Sigmoid colon (tissue), 4 donors: Measurements from ENCODE around the gene SPTBN4.

ENCODE experiments used
- POLR2A ChIP-seq, 2 donors: fragments of 450-650 bp; IDR thresholded peaks; one replicate each; pipeline ENCODE4 v1.6.1; 2016; ENCODE audit warnings: antibody characterized with exemption in 2 of 2, mild to moderate bottlenecking in 2 of 2, moderate library complexity in 2 of 2
- POLR2AphosphoS5 ChIP-seq, 4 donors: sonication (generic); formaldehyde crosslinking; IDR thresholded peaks; one replicate each; pipeline ENCODE4 v1.6.1; 2017; ENCODE audit warnings: antibody characterized with exemption in 4 of 4
- TF ChIP-seq, protein P1 (sequence below), 4 experiments: fragments of 450-650 bp in 3 of 4; fragments of 200-600 bp in 1 of 4; IDR thresholded peaks; one replicate each; pipeline ENCODE4 v1.5.1; 2016 to 2019; ENCODE audit warnings: antibody characterized with exemption in 4 of 4, mild to moderate bottlenecking in 3 of 4, moderate library complexity in 2 of 4

DNA sequence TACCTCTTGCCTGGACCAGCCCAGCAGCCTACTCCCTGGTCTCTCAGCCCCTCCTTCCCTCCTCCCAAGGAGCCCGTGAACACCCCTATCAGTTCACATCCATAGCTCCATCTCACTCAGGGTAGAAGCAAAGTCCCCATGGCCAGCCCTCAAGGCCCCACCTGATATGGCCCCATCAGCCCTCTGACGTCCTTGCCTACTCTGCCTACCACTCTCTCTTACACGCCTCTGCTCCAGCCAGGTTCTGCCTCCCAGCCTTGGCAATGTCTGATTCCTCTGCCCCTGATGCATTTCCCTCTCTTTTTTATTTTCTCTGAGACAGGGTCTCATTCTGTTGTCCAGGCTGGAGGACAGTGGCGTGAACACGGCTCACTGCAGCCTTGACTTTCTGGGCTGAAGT lies 14.8 kb upstream of the SPTBN4 start:
- TF ChIP-seq, protein P1, sequence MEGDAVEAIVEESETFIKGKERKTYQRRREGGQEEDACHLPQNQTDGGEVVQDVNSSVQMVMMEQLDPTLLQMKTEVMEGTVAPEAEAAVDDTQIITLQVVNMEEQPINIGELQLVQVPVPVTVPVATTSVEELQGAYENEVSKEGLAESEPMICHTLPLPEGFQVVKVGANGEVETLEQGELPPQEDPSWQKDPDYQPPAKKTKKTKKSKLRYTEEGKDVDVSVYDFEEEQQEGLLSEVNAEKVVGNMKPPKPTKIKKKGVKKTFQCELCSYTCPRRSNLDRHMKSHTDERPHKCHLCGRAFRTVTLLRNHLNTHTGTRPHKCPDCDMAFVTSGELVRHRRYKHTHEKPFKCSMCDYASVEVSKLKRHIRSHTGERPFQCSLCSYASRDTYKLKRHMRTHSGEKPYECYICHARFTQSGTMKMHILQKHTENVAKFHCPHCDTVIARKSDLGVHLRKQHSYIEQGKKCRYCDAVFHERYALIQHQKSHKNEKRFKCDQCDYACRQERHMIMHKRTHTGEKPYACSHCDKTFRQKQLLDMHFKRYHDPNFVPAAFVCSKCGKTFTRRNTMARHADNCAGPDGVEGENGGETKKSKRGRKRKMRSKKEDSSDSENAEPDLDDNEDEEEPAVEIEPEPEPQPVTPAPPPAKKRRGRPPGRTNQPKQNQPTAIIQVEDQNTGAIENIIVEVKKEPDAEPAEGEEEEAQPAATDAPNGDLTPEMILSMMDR (IDR thresholded peaks at IDR 0.05) = no peak
- TF ChIP-seq POLR2A (IDR thresholded peaks at IDR 0.05) (no peak), POLR2AphosphoS5 (IDR thresholded peaks at IDR 0.05) (no peak)
